Breast epithelium (tissue), 3 donors: ENCODE measurements around the gene UGT3A1.

Experiments used
- CTCF ChIP-seq, 3 donors: fragments of 450-650 bp; IDR thresholded peaks; one replicate each; pipeline ENCODE4 v1.5.1; 2016 to 2017; ENCODE audit warnings: antibody characterized with exemption in 3 of 3, mild to moderate bottlenecking in 3 of 3, moderate library complexity in 3 of 3
- POLR2A ChIP-seq: fragments of 450-650 bp; IDR thresholded peaks from one replicate; pipeline ENCODE4 v1.6.1; 2016; ENCODE audit warnings: antibody characterized with exemption, mild to moderate bottlenecking, moderate library complexity

DNA sequence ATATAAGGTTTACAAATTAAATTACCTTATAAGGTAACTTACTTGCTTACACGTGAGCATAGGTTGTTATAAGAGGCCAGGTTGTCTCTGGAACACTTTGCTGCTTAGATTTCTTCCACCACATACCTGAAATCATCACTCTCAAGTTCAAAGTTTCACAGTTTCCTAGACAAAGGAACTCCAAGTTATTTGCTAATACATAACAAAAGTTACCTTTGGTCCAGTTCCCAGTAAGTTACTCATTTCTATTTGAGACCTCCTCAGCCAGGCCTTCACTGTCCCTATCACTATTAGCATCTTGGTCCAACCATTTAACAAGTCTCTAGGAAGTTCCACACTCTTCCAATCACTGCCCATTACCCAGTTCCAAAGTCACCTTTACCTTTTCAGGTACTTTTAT, 18.5 kb upstream of the UGT3A1 start:
- TF ChIP-seq POLR2A (no peak), CTCF (IDR thresholded peaks at IDR 0.05) (no peak)
